GM12878 (cell line): ENCODE data around the gene KIF24. TPM values are rescaled to one million over a fixed set of nuclear protein-coding genes. Genes with fewer than 3 reads are reported as not detected.

Source experiments
- ATAC-seq: fragments of 200-7000 bp; cut with Tn5 transposase; 3 replicates; pipeline ENCODE4 v1.9.1; 2020; ENCODE audit warnings: mild to moderate bottlenecking, moderate library complexity
- BruUV-seq: library from RNA; stranded (reverse); fragments of 400-500 nt; replicated peaks from 2 replicates; lab custom pipeline; 2021; lab: Mats Ljungman, UMichigan
- CTCF ChIA-PET: fragments of 300-600 bp; sonication (Branson Sonifier 250); formaldehyde crosslinking; extraction: SDS; loops from one replicate; lab custom pipeline; 2021; ENCODE audit warnings: inconsistent platforms; lab: Yijun Ruan, JAX
- POLR2A ChIA-PET: fragments of 350-600 bp; formaldehyde crosslinking; extraction: SDS; loops from one replicate; lab custom pipeline; 2021; ENCODE audit warnings: inconsistent platforms; lab: Charles Lee
- RAD21 ChIA-PET: fragments of 300-600 bp; sonication (Branson Sonifier 250); formaldehyde crosslinking; loops from one replicate; lab custom pipeline; 2023; ENCODE audit warnings: antibody characterized with exemption; ENCODE audit not compliant: unreplicated experiment; lab: Charles Lee
- SMC1A ChIA-PET: fragments of 300-600 bp; sonication (Branson Sonifier 250); formaldehyde crosslinking; loops from one replicate; lab custom pipeline; 2023; ENCODE audit not compliant: unreplicated experiment, uncharacterized antibody; lab: Charles Lee
- DNase-seq: peaks from one replicate; pipeline ENCODE4 v3.0.0-alpha.2; 2011; ENCODE audit warnings: low read depth, low spot score
- FAIRE-seq: peaks from 3 replicates; lab custom pipeline; 2011; peaks lifted over from hg19 to GRCh38; lab: Jason Lieb, UNC
- H2AFZ ChIP-seq: 2 replicates; pipeline ENCODE4 v1.6.0; 2011; ENCODE audit warnings: low read depth, low read length, control low read depth; ENCODE audit not compliant: control insufficient read depth
- H3K27ac ChIP-seq: 2 replicates; pipeline ENCODE4 v1.5.1; 2011; ENCODE audit warnings: control low read depth; ENCODE audit not compliant: control insufficient read depth, insufficient read depth
- H3K27me3 ChIP-seq, 2 experiments: replicated peaks in 1 of 2; 2 replicates each; pipeline versions ENCODE4 v1.6.0 to v1.6.1; 2011; ENCODE audit warnings: low read length in 1 of 2; ENCODE audit not compliant: control insufficient read depth in 2 of 2, insufficient read depth in 2 of 2
- H3K36me3 ChIP-seq, 2 experiments: 2 replicates each; pipeline ENCODE4 v1.5.1; 2011; ENCODE audit warnings: low read length in 1 of 2; ENCODE audit not compliant: control insufficient read depth in 2 of 2, insufficient read depth in 2 of 2
- H3K4me1 ChIP-seq: 2 replicates; pipeline ENCODE4 v1.6.1; 2011; ENCODE audit warnings: mild to moderate bottlenecking, low read length, moderate library complexity, mixed read lengths; ENCODE audit not compliant: control insufficient read depth, insufficient read depth
- H3K4me2 ChIP-seq: 2 replicates; pipeline ENCODE4 v1.6.0; 2011; ENCODE audit warnings: control low read depth; ENCODE audit not compliant: control insufficient read depth, insufficient read depth
- H3K4me3 ChIP-seq: fragments of 200-600 bp; sonication (generic); 2 replicates; pipeline ENCODE4 v1.5.1; 2016
- H3K79me2 ChIP-seq: 2 replicates; pipeline ENCODE4 v1.6.0; 2011; ENCODE audit warnings: low read length; ENCODE audit not compliant: control insufficient read depth, insufficient read depth
- H3K9ac ChIP-seq: 2 replicates; pipeline ENCODE4 v1.8.0; 2011; ENCODE audit warnings: low read length, control low read depth, mixed read lengths; ENCODE audit not compliant: control insufficient read depth, insufficient read depth
- H3K9me3 ChIP-seq: replicated peaks from 3 replicates; pipeline ENCODE4 v1.5.1; 2011; ENCODE audit warnings: mild to moderate bottlenecking, low read length; ENCODE audit not compliant: control insufficient read depth, insufficient read depth
- H4K20me1 ChIP-seq: 2 replicates; pipeline ENCODE4 v1.6.0; 2011; ENCODE audit not compliant: control insufficient read depth, insufficient read depth
- EP300 ChIP-seq, 2 experiments: fragments of 150-350 bp in 1 of 2; IDR thresholded peaks; 2 replicates each; pipeline ENCODE4 v1.6.1; 2011 to 2012; ENCODE audit warnings: low read depth in 2 of 2, low read length in 2 of 2, borderline replicate concordance in 1 of 2, improper control_type of control experiment in 1 of 2, inconsistent platforms in 1 of 2; ENCODE audit not compliant: control insufficient read depth in 1 of 2
- HCFC1 ChIP-seq: fragments of 150-350 bp; IDR thresholded peaks from 2 replicates; pipeline ENCODE4 v1.6.1; 2014; ENCODE audit warnings: low read length
- IKZF1 ChIP-seq: fragments of 450-650 bp; conservative IDR thresholded peaks from 2 replicates; pipeline ENCODE4 v1.6.1; 2017; ENCODE audit warnings: antibody characterized with exemption, mild to moderate bottlenecking
- IRF4 ChIP-seq: IDR thresholded peaks from 2 replicates; pipeline ENCODE4 v1.6.1; 2011; ENCODE audit warnings: low read depth, low read length
- MTA3 ChIP-seq: IDR thresholded peaks from 2 replicates; pipeline ENCODE4 v1.6.1; 2012; ENCODE audit warnings: low read length, inconsistent platforms, borderline replicate concordance
- MXI1 ChIP-seq: fragments of 150-350 bp; IDR thresholded peaks from 2 replicates; pipeline ENCODE4 v1.6.1; 2011; ENCODE audit warnings: low read depth, mild to moderate bottlenecking, inconsistent platforms, low read length, improper control_type of control experiment
- NR2F1 ChIP-seq: fragments of 450-650 bp; conservative IDR thresholded peaks from 2 replicates; pipeline ENCODE4 v1.6.1; 2017; ENCODE audit warnings: mild to moderate bottlenecking
- RFX5 ChIP-seq: IDR thresholded peaks from 2 replicates; pipeline ENCODE4 v1.6.1; 2011; ENCODE audit warnings: low read depth, low read length, improper control_type of control experiment
- SIN3A ChIP-seq: IDR thresholded peaks from 2 replicates; pipeline ENCODE4 v1.6.1; 2012; ENCODE audit warnings: low read depth, low read length, improper control_type of control experiment
- SRF ChIP-seq, 2 experiments: IDR thresholded peaks; 2 replicates each; pipeline ENCODE4 v1.6.1; 2011; ENCODE audit warnings: low read depth in 2 of 2, low read length in 2 of 2, mild to moderate bottlenecking in 1 of 2, moderate library complexity in 1 of 2
- STAT1 ChIP-seq: fragments of 450-650 bp; conservative IDR thresholded peaks from 2 replicates; pipeline ENCODE4 v1.6.1; 2014; ENCODE audit warnings: antibody characterized with exemption, mild to moderate bottlenecking
- YBX1 ChIP-seq: fragments of 450-650 bp; IDR thresholded peaks from 2 replicates; pipeline ENCODE4 v1.6.1; 2016; ENCODE audit warnings: antibody characterized with exemption
- YY1 ChIP-seq: IDR thresholded peaks from 2 replicates; pipeline ENCODE4 v1.6.1; 2011; ENCODE audit warnings: low read depth, mild to moderate bottlenecking, low read length
- ZNF217 ChIP-seq: fragments of 450-650 bp; IDR thresholded peaks from 2 replicates; pipeline ENCODE4 v1.6.1; 2017; ENCODE audit warnings: antibody characterized with exemption, mild to moderate bottlenecking
- ZSCAN29 ChIP-seq: fragments of 450-650 bp; IDR thresholded peaks from 2 replicates; pipeline ENCODE4 v1.6.1; 2017; ENCODE audit warnings: mild to moderate bottlenecking, moderate library complexity
- WGBS: methylation state at CpG from one replicate; pipeline ENCODE4 v1.1.6; 2016; ENCODE audit warnings: low lambda C conversion rate; ENCODE audit not compliant: insufficient replicate concordance, insufficient coverage; ENCODE audit errors: missing lambda C conversion rate; 5-methylcytosine and 5-hydroxymethylcytosine counted together
- in situ Hi-C: fragments of 300-500 bp; cut with MboI; formaldehyde crosslinking; loops from 9 replicates; pipeline ENCODE4 v1.14.3; 2018; ENCODE audit warnings: mixed read lengths
- intact Hi-C: fragments of 100-400 bp; cut with micrococcal nuclease; formaldehyde crosslinking; loops from one replicate; pipeline ENCODE4 v1.14.2; 2022; ENCODE audit not compliant: unreplicated experiment
- polyA plus RNA-seq, 11 experiments: library from polyadenylated mRNA; depleted of rRNA in 4 of 11; unstranded in 6 of 11; stranded (reverse) in 5 of 11; fragments of >200 nt; fragmentation: Nextera tagmentation in 4 of 11; fragmentation: Illumina TruSeq in 1 of 11; extraction: Ambion mirVana in 4 of 11; extraction: Trizol in 1 of 11; gene quantifications; 1 replicate in 1 of 11; 2 replicates in 10 of 11; pipeline versions ENCODE4 v1.2.1 to v1.2.3, GENCODE V29; 2011 to 2016; ENCODE audit warnings: inconsistent platforms in 2 of 11, missing spikeins in 2 of 11, low read depth in 1 of 11
- total RNA-seq, 4 experiments: library from RNA; depleted of rRNA in 3 of 4; stranded (reverse); fragments of >200 nt in 3 of 4; fragmentation: Illumina TruSeq in 1 of 4; extraction: Trizol in 1 of 4; gene quantifications; 2 replicates each; pipeline versions ENCODE4 v1.2.1 to v1.2.3, GENCODE V29; 2013 to 2021
- TF ChIP-seq, protein P1 (sequence below): IDR thresholded peaks from 2 replicates; pipeline ENCODE4 v1.6.1; 2011; ENCODE audit warnings: borderline replicate concordance, low read depth, mild to moderate bottlenecking, moderate library complexity, low read length; ENCODE audit not compliant: insufficient read depth, poor library complexity, severe bottlenecking
- TF ChIP-seq, protein P2 (sequence below): IDR thresholded peaks from 2 replicates; pipeline ENCODE4 v1.6.1; 2012; ENCODE audit warnings: improper control_type of control experiment, low read depth, low read length; ENCODE audit not compliant: insufficient replicate concordance

KIF24 gene
- total and polyA plus RNA-seq, 10 of the 15 experiments (the other 5 are each of a cell fraction or from before 2014, with no cell fraction given), result 0.58 to 6.7 (median 5.3) TPM

DNA sequence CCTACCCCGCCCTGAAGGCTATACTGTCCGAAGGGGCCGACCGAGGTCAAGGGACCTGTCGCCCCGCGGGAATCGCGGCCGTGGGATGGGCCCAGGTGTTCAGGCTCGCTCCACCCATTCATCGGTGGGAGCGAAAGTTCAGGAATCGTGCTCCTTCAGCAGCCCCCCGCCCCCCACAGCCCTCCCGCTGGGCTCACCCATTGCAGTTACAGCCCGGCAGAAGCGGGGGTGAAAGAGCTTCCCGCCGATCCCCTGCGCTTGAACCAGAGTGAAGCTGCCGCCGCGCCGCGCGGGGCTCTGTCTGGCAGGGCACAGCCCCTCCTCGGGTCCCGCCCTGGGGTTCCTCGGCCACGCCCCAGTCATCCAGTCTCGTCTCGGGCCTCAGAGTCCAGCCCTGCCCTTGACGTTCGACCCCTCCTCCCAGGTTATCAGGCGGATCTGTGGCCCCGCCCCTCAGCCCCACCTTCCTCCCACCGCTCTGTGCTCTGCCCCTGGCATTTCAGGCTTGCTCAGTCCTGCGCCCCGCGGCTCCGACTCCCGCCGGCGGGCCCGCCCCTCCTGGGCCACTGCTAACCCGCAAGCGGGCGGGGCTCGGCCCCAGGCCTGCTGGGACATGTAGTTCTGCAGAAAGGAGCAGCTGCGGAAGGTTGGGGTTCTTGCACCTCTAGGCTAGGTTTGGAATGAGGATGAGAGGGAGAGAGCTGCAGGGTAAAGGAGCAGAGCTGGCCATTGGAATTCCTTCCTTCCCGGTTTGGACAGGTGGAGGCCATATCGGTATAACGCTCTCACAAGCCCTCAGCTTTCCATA is 47.7 kb upstream of the KIF24 start, which contains the start of gene MYORG:
TSS of gene MYORG (minus strand) at position 303 of the 808 bp plus-strand sequence. CDS start 3,955 bp downstream, outside the sequence.
- Histone ChIP-seq H3K4me1 (peaks cover 21% of the 10 kb centered on the region), H3K79me2 (no peaks in the 10 kb centered on the region), H3K9ac (peak within 1 kb of the TSS; percentile 37; the same call in 1 of the 2 replicates), H3K9me3 (no peaks in the 10 kb centered on the region; the same call in 2 of the 3 replicates), H3K27me3 (peaks cover 5 to 9% of the 10 kb centered on the region in 2 experiments; a peak in 3 of 4 replicates), H2AFZ (peak within 1 kb of the TSS; percentile 92), H4K20me1 (no peaks in the 10 kb centered on the region), H3K27ac (no peak within 1 kb of the TSS), H3K4me3 (peak within 1 kb of the TSS; percentile 68), H3K36me3 (no peaks in the 10 kb centered on the region), H3K4me2 (peak within 1 kb of the TSS; percentile 99)
- 2% methylated on average over 31 of the region's 54 CpGs for WGBS
- ChIA-PET CTCF (interaction anchor here (0.6 to 7.9 kb wide), 16 partner anchors 11 to 638 kb away, joined by 3 to 134 read pairs (median 4); no protein-coding TSS in a partner anchor), RAD21 (interaction anchor here (1.8 kb wide), 1 partner anchor 43 kb away, joined by 7 read pairs; no protein-coding TSS in a partner anchor), SMC1A (interaction anchor here (0.9 to 8.7 kb wide), 3 partner anchors 28 to 257 kb away, joined by 3 to 73 read pairs (median 4); no protein-coding TSS in a partner anchor), POLR2A (interaction anchor here (0.6 to 1.6 kb wide), 2 partner anchors 46 to 82 kb away, joined by 3 read pairs; partner anchors contain the start of genes DNAI1 and FAM219A)
- FAIRE-seq (peak; percentile 91), ATAC-seq (peak; percentile 88), DNase-seq (peak; percentile 82)
- in situ Hi-C loops (no loop called here), intact Hi-C loops (loop anchor here (5.0 kb wide), 1 partner anchor 124 kb away; no protein-coding TSS in a partner anchor)
- BruUV-seq, result no TSS peak
- TF ChIP-seq MXI1 (peak; percentile 12; the same call in 1 of the 2 replicates), SRF (IDR thresholded peaks at IDR 0.05; ENCODE audit: low read depth in 2 of 2, low read length in 2 of 2) (peak in 1 of 2 experiments; percentile 45; a peak in 1 of 4 replicates), IKZF1 (peak; percentile 80), ZNF217 (no peak), STAT1 (no peak), HCFC1 (peak; percentile 93), SIN3A (no peak), NR2F1 (0 out of 2 replicates have a peak, but pooled peaks have one; percentile 30), YBX1 (no peak), MTA3 (no peak), RFX5 (no peak), ZSCAN29 (no peak), IRF4 (no peak), YY1 (peak; percentile 64), EP300 (IDR thresholded peaks at IDR 0.05; ENCODE audit: borderline replicate concordance in 1 of 2, control insufficient read depth in 1 of 2, low read depth in 2 of 2, low read length in 2 of 2) (no peak)
- TF ChIP-seq, protein P1, sequence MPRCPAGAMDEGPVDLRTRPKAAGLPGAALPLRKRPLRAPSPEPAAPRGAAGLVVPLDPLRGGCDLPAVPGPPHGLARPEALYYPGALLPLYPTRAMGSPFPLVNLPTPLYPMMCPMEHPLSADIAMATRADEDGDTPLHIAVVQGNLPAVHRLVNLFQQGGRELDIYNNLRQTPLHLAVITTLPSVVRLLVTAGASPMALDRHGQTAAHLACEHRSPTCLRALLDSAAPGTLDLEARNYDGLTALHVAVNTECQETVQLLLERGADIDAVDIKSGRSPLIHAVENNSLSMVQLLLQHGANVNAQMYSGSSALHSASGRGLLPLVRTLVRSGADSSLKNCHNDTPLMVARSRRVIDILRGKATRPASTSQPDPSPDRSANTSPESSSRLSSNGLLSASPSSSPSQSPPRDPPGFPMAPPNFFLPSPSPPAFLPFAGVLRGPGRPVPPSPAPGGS, result no peak
- TF ChIP-seq, protein P2, sequence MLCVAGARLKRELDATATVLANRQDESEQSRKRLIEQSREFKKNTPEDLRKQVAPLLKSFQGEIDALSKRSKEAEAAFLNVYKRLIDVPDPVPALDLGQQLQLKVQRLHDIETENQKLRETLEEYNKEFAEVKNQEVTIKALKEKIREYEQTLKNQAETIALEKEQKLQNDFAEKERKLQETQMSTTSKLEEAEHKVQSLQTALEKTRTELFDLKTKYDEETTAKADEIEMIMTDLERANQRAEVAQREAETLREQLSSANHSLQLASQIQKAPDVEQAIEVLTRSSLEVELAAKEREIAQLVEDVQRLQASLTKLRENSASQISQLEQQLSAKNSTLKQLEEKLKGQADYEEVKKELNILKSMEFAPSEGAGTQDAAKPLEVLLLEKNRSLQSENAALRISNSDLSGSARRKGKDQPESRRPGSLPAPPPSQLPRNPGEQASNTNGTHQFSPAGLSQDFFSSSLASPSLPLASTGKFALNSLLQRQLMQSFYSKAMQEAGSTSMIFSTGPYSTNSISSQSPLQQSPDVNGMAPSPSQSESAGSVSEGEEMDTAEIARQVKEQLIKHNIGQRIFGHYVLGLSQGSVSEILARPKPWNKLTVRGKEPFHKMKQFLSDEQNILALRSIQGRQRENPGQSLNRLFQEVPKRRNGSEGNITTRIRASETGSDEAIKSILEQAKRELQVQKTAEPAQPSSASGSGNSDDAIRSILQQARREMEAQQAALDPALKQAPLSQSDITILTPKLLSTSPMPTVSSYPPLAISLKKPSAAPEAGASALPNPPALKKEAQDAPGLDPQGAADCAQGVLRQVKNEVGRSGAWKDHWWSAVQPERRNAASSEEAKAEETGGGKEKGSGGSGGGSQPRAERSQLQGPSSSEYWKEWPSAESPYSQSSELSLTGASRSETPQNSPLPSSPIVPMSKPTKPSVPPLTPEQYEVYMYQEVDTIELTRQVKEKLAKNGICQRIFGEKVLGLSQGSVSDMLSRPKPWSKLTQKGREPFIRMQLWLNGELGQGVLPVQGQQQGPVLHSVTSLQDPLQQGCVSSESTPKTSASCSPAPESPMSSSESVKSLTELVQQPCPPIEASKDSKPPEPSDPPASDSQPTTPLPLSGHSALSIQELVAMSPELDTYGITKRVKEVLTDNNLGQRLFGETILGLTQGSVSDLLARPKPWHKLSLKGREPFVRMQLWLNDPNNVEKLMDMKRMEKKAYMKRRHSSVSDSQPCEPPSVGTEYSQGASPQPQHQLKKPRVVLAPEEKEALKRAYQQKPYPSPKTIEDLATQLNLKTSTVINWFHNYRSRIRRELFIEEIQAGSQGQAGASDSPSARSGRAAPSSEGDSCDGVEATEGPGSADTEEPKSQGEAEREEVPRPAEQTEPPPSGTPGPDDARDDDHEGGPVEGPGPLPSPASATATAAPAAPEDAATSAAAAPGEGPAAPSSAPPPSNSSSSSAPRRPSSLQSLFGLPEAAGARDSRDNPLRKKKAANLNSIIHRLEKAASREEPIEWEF, result no peak
